Measurements from ENCODE around the gene PSMG4.
A peak's percentile ranks its signal among the peaks of the same experiment; 100 is the strongest.

The PSMG4 gene

DNA sequence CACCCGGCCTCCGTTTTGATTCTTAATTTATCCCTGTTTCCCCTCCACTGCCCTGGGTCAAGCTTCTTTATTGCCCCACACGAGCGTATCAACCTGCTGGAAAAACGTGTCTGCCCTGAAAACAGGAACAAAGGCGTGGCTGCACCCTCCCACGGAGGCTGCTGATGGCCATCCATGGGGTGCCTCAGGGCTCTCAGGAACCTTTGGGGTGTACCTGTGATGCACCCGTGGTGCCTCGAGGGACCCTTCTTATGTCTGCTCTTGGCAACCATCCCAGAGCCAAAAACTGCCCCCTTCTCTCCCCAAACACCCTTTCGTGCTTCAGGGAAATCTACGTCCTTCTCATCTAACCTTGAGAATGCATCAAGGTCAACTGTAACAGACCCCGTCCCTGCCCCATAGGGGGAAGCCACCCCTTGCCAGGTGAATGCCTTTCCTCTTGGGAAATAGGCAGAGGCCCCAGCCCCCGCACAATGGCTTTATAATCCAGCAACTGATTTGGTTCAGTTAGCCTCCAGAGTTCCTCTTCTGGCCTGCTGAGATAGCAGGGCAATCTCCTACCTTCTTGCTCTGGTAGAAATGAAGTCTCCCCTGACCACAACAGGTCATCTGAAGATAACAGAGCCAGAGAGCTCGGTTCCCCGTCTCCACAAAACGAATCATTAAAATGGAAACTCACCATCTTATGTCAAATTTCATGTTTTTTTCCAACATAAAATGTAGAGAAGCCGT, 29.4 kb downstream of the PSMG4 start:
- no peaks in the 10 kb centered on the region for H3K27me3 Mint-ChIP-seq
- peaks cover under 1% of the 10 kb centered on the region for H3K36me3 Mint-ChIP-seq (ENCODE audit: insufficient read depth)
- H3K27ac Mint-ChIP-seq, result peak overlapping the region in 1 of 2 donors; percentile 7
- ATAC-seq (replicated peaks) (no peak), DNase-seq (no peak)
- H3K4me1 Mint-ChIP-seq (ENCODE audit: low read depth in 2 of 2), result peaks cover 0 to 3% of the 10 kb centered on the region in 2 donors
- H3K9me3 Mint-ChIP-seq, result no peaks in the 10 kb centered on the region
- H3K4me3 Mint-ChIP-seq, result no peak overlapping the region

GRCh38 chr6:3288711-3289663, 30.2 kb downstream of the PSMG4 start:
- H3K27me3 Mint-ChIP-seq, result peaks cover 0 to 2% of the 10 kb centered on the region in 2 donors
- no peaks in the 10 kb centered on the region for H3K9me3 Mint-ChIP-seq
- peaks cover 0 to 3% of the 10 kb centered on the region in 2 donors for H3K4me1 Mint-ChIP-seq (ENCODE audit: low read depth in 2 of 2)
- no peak for ATAC-seq (replicated peaks)
- H3K4me3 Mint-ChIP-seq, result no peak overlapping the region
- no peak overlapping the region for H3K27ac Mint-ChIP-seq
- no peak for DNase-seq
- H3K36me3 Mint-ChIP-seq (ENCODE audit: insufficient read depth), result no peaks in the 10 kb centered on the region

- Mint-ChIP-seq H3K4me3 (no peak overlapping the region), H3K4me1 (ENCODE audit: low read depth in 2 of 2) (peaks cover 0 to 3% of the 10 kb centered on the region in 2 donors), H3K27ac (no peak overlapping the region)
Observed at GRCh38 chr6:3289664-3290055, 30.9 kb downstream of the PSMG4 start.

DNA sequence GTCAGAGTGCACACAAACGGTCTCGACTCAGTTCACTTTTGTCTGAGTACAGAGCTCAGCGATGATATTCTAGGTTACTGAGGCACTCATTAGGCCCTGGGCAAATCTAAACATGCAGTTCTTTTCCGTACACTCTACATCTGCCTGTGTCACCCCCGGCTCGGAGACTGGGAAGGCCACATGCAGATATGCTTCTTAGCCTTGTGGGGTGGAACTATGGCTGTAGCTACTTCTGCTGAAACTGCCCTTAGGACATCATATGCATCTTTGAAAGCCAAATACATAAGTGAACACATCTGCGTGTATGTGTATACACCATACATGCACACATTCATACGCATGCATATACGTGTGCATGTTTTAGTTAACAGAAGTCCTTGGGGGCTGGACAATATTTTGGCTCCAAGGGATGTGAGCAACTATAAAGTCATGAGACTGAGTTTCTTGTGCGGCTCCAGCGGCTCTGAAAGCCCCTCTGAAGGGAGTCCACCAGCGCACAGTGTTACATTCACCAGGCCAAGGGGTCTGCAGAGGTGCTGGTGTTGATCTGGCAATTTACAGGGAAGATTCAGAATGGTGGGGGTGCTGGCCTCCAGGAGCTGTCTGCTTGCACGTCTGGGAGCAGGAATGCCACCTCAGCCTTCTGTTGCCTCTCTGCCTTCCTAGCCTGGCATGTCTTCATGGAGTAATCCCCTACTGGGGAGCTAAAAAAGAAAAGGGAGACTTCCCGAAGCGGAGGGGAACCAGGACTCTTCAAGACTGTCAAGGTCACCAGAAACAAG, 31.6 kb downstream of the PSMG4 start:
- no peak overlapping the region for H3K27ac Mint-ChIP-seq
- DNase-seq (no peak), ATAC-seq (replicated peaks) (no peak)
- no peaks in the 10 kb centered on the region for H3K9me3 Mint-ChIP-seq
- H3K4me1 Mint-ChIP-seq (ENCODE audit: low read depth in 2 of 2), result peaks cover 0 to 3% of the 10 kb centered on the region in 2 donors
- H3K4me3 Mint-ChIP-seq, result no peak overlapping the region
- no peaks in the 10 kb centered on the region for H3K36me3 Mint-ChIP-seq (ENCODE audit: insufficient read depth)
- peaks cover 13 to 15% of the 10 kb centered on the region in 2 donors for H3K27me3 Mint-ChIP-seq

More at GRCh38 chr6:3289664-3290055, 30.9 kb downstream of the PSMG4 start:
- ATAC-seq (replicated peaks) (no peak), DNase-seq (no peak)
- no peaks in the 10 kb centered on the region for H3K36me3 Mint-ChIP-seq (ENCODE audit: insufficient read depth)
- no peaks in the 10 kb centered on the region for H3K9me3 Mint-ChIP-seq
- peaks cover 7 to 9% of the 10 kb centered on the region in 2 donors for H3K27me3 Mint-ChIP-seq

DNA sequence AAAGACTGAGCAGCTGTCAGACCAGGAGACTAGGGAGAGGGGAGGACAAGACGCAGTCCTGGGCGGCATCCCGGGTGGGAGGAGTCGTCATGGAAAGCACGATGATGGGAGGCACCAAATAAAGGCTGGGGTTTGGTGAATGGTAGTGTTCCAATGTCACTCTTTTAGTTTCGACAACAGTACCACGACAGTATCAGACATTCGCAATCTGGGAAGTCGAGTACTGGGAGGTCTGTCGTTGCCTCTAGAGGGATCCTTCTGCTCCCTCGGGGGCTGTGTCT, 32.1 kb downstream of the PSMG4 start:
- Mint-ChIP-seq H3K9me3 (no peaks in the 10 kb centered on the region), H3K36me3 (ENCODE audit: insufficient read depth) (no peaks in the 10 kb centered on the region), H3K4me1 (ENCODE audit: low read depth in 2 of 2) (peaks cover 0 to 3% of the 10 kb centered on the region in 2 donors), H3K4me3 (no peak overlapping the region), H3K27me3 (peaks cover 19% of the 10 kb centered on the region in 2 donors), H3K27ac (no peak overlapping the region)
- no peak for DNase-seq
- no peak for ATAC-seq (replicated peaks)

GRCh38 chr6:3291346-3291745, 32.6 kb downstream of the PSMG4 start:
- no peaks in the 10 kb centered on the region for H3K9me3 Mint-ChIP-seq
- DNase-seq (no peak), ATAC-seq (replicated peaks) (no peak)
- H3K27me3 Mint-ChIP-seq, result peaks cover 19 to 20% of the 10 kb centered on the region in 2 donors
- peaks cover 0 to 3% of the 10 kb centered on the region in 2 donors for H3K4me1 Mint-ChIP-seq (ENCODE audit: low read depth in 2 of 2)
- no peaks in the 10 kb centered on the region for H3K36me3 Mint-ChIP-seq (ENCODE audit: insufficient read depth)
- no peak overlapping the region for H3K4me3 Mint-ChIP-seq
- no peak overlapping the region for H3K27ac Mint-ChIP-seq

- DNase-seq (no peak), ATAC-seq (replicated peaks) (no peak)
- Mint-ChIP-seq H3K27me3 (peaks cover 22 to 26% of the 10 kb centered on the region in 2 donors), H3K9me3 (no peaks in the 10 kb centered on the region), H3K36me3 (ENCODE audit: insufficient read depth) (no peaks in the 10 kb centered on the region), H3K4me1 (ENCODE audit: low read depth in 2 of 2) (peaks cover 0 to under 1% of the 10 kb centered on the region in 2 donors), H3K27ac (no peak overlapping the region), H3K4me3 (no peak overlapping the region)
Observed at GRCh38 chr6:3291987-3292386, 33.2 kb downstream of the PSMG4 start.

- H3K27me3 Mint-ChIP-seq, result peaks cover 29 to 33% of the 10 kb centered on the region in 2 donors
- no peaks in the 10 kb centered on the region for H3K4me1 Mint-ChIP-seq (ENCODE audit: low read depth in 2 of 2)
- H3K36me3 Mint-ChIP-seq (ENCODE audit: insufficient read depth), result no peaks in the 10 kb centered on the region
- no peaks in the 10 kb centered on the region for H3K9me3 Mint-ChIP-seq
- H3K4me3 Mint-ChIP-seq, result no peak overlapping the region
- no peak for DNase-seq
- ATAC-seq (replicated peaks), result no peak
- no peak overlapping the region for H3K27ac Mint-ChIP-seq
Observed at GRCh38 chr6:3292431-3293197, 33.9 kb downstream of the PSMG4 start.

DNA sequence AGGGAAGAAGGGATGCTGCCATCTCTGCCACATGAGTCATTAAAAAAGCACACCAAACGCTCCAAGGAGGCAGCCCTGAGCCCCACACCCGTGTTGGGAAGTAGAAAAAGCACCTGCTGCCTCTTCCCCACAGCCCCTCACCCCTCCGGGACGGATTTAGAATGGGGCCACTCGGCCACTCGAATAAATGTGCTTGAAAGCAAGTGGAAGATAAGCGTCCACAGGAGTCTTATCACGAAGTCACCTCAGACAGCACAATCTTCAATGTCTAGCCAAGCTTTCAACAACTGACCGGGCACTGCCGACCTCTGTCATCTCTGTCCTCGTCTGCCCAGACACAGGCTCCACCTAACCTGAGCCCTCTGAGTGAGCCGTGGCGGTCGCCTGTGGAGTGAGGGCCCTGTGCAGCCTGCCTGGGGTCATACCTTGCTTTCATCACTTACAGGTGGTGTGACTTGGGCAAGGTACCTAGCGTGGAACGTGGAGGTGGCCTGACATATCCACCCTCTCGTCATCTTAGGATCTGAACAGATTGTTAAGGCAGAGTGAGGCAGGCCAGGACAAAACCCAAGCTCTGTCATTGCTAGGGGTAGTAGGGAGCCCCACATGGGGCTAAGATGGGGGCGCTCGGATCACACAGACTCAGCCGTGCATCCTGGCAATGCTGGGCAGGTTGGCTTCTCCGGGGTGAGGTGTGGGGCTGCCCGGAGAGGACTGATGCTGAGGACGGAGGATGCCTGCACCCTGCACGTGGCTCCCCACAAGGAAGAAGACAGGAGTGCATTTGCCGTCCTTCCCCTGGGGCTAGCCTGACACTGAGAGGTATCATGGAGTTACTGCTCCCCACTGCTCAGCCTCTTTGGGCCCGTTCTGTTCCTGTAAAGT, 34.8 kb downstream of the PSMG4 start:
- Mint-ChIP-seq H3K27ac (no peak overlapping the region), H3K9me3 (no peaks in the 10 kb centered on the region), H3K36me3 (ENCODE audit: insufficient read depth) (no peaks in the 10 kb centered on the region), H3K4me3 (no peak overlapping the region), H3K4me1 (ENCODE audit: low read depth in 2 of 2) (no peaks in the 10 kb centered on the region), H3K27me3 (peaks cover 38 to 42% of the 10 kb centered on the region in 2 donors)
- ATAC-seq (replicated peaks) (no peak), DNase-seq (no peak)

- no peaks in the 10 kb centered on the region for H3K9me3 Mint-ChIP-seq
- H3K4me1 Mint-ChIP-seq (ENCODE audit: low read depth in 2 of 2), result no peaks in the 10 kb centered on the region
- H3K4me3 Mint-ChIP-seq, result no peak overlapping the region
- ATAC-seq (replicated peaks) (no peak), DNase-seq (no peak)
- no peaks in the 10 kb centered on the region for H3K36me3 Mint-ChIP-seq (ENCODE audit: insufficient read depth)
- H3K27me3 Mint-ChIP-seq, result peaks cover 39 to 42% of the 10 kb centered on the region in 2 donors
- H3K27ac Mint-ChIP-seq, result no peak overlapping the region
Observed at GRCh38 chr6:3294396-3294795, 35.6 kb downstream of the PSMG4 start.

DNA sequence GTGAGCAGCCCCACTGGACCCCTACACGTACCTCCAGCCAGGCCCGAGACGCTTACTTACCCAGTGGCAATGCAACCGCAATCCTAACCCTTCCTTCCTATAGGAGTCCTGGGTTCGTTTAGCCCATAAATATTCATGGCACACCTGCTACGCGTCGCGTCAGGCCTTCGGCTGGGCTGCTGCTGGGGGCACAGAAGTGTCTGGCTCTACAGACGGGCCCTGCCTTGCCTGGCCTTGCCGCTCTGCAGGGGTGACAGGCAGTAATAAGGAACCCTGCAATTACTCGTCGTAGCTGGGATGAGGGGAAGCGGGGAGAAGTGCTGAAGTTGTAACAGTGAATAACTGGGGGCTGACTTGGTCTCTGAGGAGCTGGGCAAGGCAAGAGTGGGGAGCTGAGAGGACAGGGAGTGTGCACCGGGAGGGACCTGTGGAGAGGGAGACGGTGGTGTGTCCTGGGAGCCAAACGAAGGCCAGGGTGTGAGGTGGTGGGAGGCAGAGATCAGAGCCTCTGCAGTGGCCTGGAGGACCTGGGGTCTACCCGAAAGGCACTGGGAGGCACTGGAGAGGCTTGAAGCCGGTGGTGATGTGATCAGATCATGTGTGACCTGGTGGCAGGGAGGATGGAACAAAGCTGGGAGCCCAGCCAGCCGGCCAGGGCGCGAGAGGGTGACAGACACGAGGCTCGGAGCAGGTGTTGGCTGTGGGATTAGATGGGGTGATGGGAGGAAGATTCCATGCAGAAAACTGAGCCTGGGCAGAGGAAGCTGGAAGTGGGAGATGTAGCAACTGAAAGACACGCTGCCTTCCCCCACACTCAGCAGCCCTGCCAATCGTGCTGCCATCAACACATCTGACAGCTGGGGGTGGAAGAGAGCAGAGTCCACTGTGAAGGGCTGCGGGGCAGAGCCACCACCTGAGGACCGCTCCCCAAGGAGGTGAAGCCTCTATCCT, 36.4 kb downstream of the PSMG4 start:
- H3K4me3 Mint-ChIP-seq, result no peak overlapping the region
- ATAC-seq (replicated peaks), result no peak
- no peaks in the 10 kb centered on the region for H3K9me3 Mint-ChIP-seq
- H3K27me3 Mint-ChIP-seq, result peaks cover 42 to 43% of the 10 kb centered on the region in 2 donors
- H3K36me3 Mint-ChIP-seq (ENCODE audit: insufficient read depth), result no peaks in the 10 kb centered on the region
- no peak for DNase-seq
- no peak overlapping the region for H3K27ac Mint-ChIP-seq
- no peaks in the 10 kb centered on the region for H3K4me1 Mint-ChIP-seq (ENCODE audit: low read depth in 2 of 2)

Measured in effector memory CD8-positive, alpha-beta T cell (primary cell).